GM19372 (cell line): ENCODE results near the gene ERP44.
"Not testable (repeated sequence)": the region's sequence is repeated elsewhere in the genome, so short reads cannot be mapped to it uniquely, and the experiment has no call there.

Source experiments
- ATAC-seq: cut with Tn5 transposase; IDR thresholded peaks from one replicate; pipeline ENCODE4 v1.9.1; 2021; ENCODE audit warnings: mild to moderate bottlenecking, low read depth, moderate library complexity; ENCODE audit not compliant: unreplicated experiment

The ERP44 gene

GRCh38 chr9:100020121-100020795 is 78.5 kb downstream of the ERP44 start:
- ATAC-seq: no peak

DNA sequence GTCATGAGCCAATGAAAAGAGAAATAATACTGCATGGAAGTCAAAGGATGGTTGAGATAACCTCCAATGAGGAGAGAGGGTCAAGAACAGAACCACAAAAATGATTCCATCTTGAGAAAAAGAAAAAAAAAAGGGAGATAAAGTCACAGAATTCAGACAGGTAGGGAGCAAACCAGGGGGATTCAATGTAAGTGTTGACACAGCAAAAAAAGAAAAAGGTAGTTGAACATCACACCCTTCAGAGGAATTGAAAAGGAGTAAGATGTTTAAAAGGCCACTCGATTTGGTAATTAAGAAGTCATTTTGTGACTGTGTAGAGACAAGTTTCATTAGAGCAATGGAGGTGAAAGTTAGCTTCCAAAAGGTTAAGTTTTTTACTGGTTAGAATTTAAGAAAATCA is 79.3 kb downstream of the ERP44 start:
- ATAC-seq: no peak

DNA sequence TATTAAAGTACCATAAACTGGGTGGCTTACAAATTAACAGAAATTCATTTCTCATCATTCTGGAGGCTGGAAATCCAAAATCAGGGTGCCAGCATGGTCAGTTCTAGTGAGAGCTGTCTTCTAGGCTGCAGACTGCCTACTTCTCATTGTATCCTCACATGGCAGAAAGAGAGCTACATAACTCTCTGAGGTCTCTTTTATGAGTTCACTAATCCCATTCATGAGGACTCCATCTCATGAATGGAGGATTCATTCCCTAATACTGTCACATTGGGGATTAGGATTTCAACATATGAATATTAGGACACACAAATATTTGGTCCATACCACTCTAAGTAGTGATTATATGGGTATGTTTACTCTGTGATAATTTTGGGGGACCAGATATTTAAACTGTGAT is 84.0 kb downstream of the ERP44 start:
- ATAC-seq: no peak

DNA sequence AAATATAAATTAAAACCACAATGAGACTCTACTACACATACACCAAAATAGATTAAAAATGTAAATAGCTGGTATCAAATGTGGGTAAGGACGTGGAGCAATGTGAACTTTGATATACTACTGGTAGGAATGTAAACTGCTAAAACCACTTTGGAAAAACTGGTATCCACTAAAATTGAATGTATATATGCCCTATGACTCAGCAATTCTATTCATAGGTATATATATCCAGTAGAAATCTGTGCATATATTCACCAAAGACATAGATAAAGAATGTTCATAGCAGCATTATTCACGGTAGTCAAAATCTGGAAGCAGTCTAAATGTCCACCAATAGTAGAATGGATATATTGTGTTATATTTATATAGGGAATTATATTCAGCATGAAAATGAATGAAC is 85.2 kb downstream of the ERP44 start:
- ATAC-seq: no peak

GRCh38 chr9:100012279-100012678 is 86.5 kb downstream of the ERP44 start:
- no peak for ATAC-seq

DNA sequence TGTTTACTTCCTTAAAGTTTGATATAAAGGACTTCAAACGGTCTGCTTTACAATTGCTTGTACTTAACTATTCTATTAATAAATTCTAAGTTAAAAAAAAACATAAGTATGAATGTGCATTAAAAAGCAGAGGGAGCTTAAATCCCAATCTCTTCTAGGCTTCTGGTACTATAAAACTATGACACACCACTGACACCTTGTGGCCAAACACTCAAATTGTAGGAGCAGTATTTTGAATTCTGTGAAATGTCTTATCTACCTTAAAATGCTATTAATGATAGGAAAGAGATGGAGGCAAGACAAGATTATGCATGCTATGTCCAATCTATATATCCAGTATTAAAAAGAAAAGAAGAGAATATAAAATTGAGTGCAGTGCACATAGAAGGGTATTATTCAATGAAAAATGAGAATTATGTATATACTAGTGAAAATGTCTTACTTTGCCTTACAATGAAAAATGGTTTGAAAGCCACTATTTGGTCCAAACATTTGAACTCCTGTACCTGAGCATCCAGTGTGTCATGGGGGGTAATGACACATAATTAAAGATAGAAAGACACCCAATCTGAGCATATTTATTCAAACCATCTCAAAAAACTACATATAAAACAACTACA is 87.6 kb downstream of the ERP44 start:
- no peak for ATAC-seq

GRCh38 chr9:99999797-100000196 is 99.0 kb downstream of the ERP44 start:
- no peak for ATAC-seq

GRCh38 chr9:99998866-99999265 is 99.9 kb downstream of the ERP44 start:
- ATAC-seq: no peak

DNA sequence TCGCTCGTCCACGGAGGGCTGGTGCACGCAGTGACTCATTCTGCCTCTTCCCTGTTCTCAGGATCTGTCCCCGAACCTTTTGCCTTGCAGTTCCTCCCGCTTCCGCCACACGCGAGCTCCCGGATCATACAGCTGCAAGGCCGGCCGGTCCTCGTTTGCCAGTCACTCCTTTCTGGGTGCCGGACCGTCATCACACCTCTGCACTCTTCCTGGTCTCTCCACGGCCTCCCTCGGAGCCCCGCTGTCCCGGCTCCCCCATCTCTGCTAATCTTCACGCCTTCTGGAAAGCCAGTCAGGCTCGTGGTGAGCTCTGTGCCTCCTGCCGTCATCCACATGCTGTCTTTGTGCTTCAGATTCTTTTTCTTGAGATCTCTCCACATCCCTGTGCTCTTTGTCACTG is 100.5 kb downstream of the ERP44 start:
- ATAC-seq: no peak

DNA sequence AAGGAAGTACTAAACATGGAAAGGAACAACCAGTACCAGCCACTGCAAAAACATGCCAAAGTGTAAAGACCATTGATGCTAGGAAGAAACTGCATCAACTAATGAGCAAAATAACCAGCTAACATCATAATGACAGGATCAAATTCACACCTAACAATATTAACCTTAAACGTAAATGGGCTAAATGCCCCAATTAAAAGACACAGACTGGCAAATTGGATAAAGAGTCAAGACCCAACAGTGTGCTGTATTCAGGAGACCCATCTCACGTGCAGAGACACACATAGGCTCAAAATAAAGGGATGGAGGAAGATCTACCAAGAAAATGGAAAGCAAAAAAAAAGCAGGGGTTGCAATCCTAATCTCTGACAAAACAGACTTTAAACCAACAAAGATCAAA is 108.3 kb downstream of the ERP44 start:
- ATAC-seq: not testable (repeated sequence)

DNA sequence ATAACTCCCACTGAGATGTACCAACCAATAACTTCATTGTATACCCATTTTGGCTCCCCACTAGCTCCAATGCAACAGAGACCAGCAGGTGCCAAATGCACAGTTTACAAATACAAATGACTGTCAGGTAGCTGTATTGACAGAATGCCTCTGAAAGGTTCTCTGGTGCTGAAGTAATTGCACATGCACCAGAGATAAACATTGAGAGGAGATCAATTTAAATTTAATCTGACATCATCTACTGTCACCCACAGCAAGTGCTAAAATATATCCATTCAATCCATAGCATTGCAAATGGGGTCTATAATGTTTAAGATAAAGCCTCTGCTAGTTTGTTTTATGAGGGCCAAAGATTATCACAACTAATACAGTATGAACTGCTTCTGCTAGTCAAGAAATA is 112.2 kb downstream of the ERP44 start:
- ATAC-seq: no peak

- no peak for ATAC-seq
Observed at GRCh38 chr9:99980598-99980997, 118.2 kb downstream of the ERP44 start.

GRCh38 chr9:99978221-99978620 is 120.6 kb downstream of the ERP44 start:
- no peak for ATAC-seq

DNA sequence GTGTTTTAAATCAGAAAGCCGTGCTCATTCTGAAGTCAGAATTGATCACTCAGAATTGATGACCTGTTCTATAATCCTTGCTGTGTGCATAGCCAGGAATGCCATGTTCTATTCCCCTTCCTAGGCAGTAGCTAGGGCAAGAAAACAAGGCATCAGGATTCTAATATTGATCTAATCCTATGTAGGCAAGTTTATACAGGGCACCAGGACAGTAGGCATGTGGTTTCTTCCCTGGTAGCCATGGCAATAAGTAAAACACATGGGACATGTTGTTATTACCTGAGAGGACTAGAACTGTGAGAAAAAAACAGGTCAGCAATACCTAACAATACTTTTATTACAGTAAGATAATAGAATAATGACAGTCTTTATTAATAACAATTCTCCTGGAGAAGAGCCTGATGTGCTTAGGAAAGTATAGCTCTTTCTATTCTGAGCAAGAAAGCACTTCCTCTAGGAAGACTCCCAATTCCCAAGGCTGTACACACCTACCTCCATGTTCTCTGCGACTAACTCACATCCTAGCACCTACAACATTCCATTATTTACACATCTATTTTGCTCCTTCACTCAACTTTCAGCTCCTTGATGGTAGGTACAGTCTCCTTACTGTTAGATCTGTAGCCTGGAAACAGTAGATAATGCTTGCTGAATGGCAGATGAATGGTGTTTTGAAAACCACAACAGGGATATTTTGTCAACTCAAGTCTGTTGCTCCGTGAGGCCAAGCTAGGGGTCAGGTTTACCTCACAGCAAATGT is 121.6 kb downstream of the ERP44 start:
- no peak for ATAC-seq

DNA sequence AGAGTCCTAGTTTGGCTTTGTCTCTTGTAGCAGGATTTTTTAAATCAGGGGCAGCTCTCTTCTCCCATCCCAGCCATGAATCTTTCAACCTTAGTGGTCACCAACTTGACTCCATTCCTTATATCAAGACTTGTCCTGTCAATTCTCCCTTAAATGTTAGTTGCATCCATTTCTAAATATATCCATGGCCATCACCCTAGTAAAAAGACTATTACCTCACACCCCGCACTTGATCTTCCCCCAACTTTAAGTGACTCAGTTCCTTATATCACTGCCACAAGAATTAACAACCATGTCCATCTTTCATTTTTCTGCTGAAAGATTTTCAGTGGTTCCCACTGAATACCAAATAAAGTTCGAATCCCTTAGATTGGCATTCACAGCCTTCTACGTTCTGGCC is 125.3 kb downstream of the ERP44 start:
- no peak for ATAC-seq

GRCh38 chr9:99971410-99971809 is 127.4 kb downstream of the ERP44 start:
- no peak for ATAC-seq

DNA sequence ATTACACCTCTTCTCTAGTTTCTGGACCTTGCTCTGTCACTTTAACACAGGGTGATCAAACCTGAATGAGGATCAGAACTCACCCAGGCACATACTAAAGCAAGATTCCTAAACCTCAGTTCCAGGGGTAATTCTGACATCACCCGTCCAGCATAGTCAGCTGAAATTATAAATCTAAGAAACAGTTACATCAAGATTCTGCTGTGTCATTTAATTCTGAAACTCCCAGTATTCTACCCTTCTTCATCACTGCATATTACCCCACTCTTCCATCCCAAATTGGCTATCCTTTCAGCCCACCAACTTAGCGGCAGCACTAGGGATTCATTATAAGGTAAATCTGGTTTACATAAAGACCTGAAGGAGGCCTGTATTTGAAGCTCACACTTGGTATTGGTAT is 128.3 kb downstream of the ERP44 start:
- no peak for ATAC-seq

DNA sequence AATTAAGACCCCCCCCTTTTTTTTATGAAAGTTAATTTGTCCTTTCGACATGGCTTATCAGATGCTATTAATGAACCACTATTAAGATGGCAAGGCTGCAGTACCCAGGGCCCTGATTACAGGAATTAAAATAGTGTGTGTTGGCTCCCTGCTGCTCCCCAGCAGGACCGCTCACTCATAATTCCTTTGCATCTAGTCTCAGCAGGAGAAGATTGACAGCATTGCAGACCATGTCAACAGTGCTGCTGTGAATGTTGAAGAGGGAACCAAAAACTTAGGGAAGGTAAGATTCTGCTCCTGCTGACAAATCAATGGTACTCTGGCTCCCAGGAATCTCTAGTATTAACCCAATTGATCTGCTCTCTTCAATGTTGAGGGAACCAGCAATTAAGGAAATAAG is 131.3 kb downstream of the ERP44 start:
- ATAC-seq: no peak

DNA sequence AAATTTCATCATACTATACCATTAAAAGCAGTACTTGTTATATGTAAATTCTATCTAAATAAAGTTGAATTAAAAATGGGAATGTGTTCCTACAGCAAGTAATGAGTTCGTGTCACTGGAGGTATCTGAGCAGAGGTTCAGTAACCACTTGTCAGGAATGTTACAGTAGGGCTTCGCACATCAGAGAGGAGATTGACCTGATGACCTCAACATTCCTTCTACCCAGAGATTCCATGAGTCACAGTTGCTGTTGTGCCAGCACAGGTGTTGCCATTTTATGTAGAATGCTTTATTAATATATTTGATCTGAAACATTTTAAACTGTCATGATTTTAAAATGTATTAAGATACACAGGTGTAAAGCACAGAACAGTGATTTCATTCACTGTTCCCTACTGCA is 132.1 kb downstream of the ERP44 start:
- ATAC-seq: no peak

DNA sequence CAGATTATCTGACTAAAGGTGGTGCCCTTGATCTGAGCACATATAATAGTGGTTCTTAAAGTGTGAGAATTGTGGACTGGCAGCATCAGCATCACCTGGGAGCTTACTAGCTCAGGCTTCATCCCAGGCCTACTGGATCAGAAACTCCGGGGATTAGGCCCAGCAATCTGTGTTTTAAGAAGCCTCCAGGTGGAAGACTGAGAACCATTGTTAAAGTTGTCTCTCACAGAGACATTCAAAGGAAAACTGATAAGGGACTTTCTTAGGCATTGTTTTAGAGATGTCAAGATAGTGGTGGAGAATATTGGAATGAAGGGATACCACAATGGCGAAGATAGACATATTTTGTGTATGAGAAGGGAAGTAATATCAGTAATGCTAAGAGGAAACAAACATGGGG is 132.8 kb downstream of the ERP44 start:
- no peak for ATAC-seq

DNA sequence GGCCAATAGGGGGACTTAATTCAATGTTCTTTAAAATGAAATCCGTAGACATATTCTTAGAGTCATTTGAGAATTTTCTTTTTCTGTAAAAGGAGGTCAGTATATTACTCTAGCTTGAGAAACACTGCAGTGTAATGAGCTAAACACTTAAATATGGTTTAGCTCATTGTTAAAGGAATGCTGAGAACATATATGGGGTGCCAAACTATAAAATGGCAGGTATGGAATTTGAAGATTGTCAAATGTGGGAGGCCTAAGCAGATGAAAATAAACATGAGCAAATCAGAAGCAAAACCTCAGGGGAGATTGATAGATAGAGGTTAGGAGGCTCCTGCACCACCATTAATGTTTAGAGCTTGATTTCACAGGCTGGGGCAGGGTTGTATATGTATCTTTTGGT is 134.5 kb downstream of the ERP44 start:
- ATAC-seq: no peak
